Erythroblast (primary cell): Measurements from ENCODE around the gene OPRM1.

Experiments used
- DNase-seq, 2 experiments: peaks; one replicate each; lab custom pipeline; 2025; lab: John Stamatoyannopoulos, UW
- GATA1 ChIP-seq: IDR thresholded peaks from 2 replicates; pipeline ENCODE4 v1.6.1; 2011; ENCODE audit warnings: low read depth, mild to moderate bottlenecking, control low read depth, low read length, moderate library complexity
- POLR2A ChIP-seq: IDR thresholded peaks from 2 replicates; pipeline ENCODE4 v1.6.1; 2011; ENCODE audit warnings: mild to moderate bottlenecking, low read length

The OPRM1 gene

DNA sequence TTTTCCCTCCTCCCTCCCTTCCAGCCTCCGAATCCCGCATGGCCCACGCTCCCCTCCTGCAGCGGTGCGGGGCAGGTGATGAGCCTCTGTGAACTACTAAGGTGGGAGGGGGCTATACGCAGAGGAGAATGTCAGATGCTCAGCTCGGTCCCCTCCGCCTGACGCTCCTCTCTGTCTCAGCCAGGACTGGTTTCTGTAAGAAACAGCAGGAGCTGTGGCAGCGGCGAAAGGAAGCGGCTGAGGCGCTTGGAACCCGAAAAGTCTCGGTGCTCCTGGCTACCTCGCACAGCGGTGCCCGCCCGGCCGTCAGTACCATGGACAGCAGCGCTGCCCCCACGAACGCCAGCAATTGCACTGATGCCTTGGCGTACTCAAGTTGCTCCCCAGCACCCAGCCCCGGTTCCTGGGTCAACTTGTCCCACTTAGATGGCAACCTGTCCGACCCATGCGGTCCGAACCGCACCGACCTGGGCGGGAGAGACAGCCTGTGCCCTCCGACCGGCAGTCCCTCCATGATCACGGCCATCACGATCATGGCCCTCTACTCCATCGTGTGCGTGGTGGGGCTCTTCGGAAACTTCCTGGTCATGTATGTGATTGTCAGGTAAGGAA lies at the start of gene OPRM1:
TSS of gene OPRM1 (plus strand) at position 10 of the 612 bp plus-strand sequence. CDS start at position 315, 305 bp downstream.
- TF ChIP-seq POLR2A: no peak
- DNase-seq: peak; percentile 31 to 36

DNA sequence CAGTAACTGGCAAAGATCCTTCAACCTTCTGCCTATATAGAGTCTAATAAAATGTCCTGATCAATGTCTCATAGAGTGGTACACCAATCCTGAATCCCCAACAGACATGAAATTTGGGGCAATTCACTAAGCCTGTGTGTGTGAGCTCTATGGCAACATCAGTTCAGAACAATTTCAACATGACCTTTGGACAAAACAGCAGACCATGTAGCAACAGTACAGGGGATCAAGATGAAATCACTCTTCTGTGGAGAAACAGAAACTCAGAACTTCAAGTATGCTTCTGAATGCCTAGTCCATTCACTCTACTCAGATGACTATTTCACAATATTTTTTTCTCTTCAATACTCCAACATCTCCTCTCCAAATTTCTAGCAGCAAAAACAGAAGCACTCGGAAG lies 49.1 kb upstream of the OPRM1 start:
- TF ChIP-seq GATA1: no peak
- no peak for TF ChIP-seq POLR2A
- DNase-seq: no peak

GRCh38 chr6:153994004-153994403 lies 45.0 kb upstream of the OPRM1 start:
- DNase-seq: no peak
- TF ChIP-seq POLR2A (no peak), GATA1 (no peak)

DNA sequence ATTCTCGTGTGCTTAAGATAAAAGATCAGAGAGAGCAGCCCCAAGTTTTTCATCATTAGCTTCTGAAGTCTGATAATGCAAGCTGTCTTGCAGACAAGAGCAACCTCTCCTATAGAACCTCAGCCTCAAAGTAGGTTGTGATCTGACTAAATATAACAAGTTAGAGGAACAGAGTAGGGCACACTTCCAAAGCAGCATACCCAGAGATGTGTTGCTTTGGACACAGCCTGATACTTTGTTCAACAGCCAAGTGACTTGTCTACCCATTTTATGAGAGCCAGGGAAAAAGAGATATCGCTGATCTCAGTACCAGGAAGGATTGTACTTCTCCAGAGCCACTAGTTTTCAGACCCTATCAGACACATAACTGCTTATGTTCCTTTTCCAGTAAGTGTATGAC lies 44.2 kb upstream of the OPRM1 start:
- TF ChIP-seq GATA1 (no peak), POLR2A (no peak)
- no peak for DNase-seq

DNA sequence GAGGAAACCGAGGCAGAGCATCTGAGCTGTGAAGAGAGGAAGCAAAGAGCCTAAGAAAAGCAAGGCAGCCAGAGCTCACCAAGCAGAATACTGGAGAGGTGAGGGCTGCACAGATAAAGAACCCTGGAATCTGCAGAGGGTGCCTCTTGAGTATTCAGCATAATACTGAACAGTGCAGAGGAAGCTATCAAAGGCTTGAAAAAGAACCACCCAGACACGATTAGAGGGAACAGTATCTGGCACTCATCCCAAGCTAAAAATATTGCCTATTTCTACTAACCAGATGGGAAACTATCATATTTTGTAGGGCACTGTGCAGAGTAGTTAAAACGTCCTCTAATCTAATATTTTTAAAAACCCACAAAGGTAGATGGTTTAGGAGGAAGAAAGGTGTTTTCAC lies 41.8 kb upstream of the OPRM1 start:
- TF ChIP-seq GATA1 (no peak), POLR2A (no peak)
- DNase-seq: no peak

DNA sequence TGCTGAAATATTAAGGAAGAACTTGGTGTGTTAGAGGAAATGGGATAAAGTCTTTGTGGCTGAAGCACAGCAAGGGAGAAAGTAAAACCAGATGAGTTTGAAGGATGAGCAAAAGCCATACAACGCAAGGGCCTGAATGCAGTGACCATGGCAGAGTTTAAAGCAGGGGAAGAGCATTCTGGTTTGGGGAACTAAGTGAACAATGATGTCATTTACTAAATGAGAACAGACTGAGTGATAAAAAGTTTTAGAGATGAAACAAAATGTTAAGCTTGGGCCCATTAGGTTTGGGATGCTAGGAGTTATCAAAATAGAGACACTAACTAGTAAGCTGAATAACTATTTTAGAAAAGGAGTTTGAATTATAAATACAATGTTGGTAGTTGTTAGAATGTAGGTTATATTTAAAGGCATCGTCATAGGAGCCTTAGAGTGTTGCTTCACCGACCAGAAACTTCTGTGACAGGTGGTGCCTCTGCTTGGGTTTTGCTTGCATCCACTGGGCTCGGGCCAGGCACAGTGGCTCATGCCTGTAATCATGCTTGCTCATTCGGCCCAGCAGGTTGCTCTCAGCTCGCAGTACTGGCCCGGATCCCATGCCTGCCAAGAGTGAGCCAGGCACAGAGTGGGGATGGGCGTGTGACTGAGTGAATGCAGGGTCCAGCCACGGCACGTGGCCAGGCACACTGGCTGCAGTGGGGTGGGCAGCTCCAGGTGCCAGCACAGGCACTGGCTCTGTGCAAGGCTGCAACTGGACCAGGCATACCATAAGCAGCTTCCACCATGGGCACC lies 37.4 kb upstream of the OPRM1 start:
- no peak for DNase-seq
- no peak for TF ChIP-seq GATA1
- TF ChIP-seq POLR2A: no peak

- TF ChIP-seq GATA1: no peak
- no peak for TF ChIP-seq POLR2A
- no peak for DNase-seq
Measured at GRCh38 chr6:154002894-154003293, 36.1 kb upstream of the OPRM1 start.

- no peak for TF ChIP-seq GATA1
- no peak for TF ChIP-seq POLR2A
- no peak for DNase-seq
Measured at GRCh38 chr6:154010371-154010770, 28.7 kb upstream of the OPRM1 start.

- DNase-seq: no peak
- no peak for TF ChIP-seq GATA1
- no peak for TF ChIP-seq POLR2A
Measured at GRCh38 chr6:154012852-154013251, 26.2 kb upstream of the OPRM1 start.

GRCh38 chr6:154017786-154018185 lies 21.3 kb upstream of the OPRM1 start:
- TF ChIP-seq POLR2A (no peak), GATA1 (no peak)
- no peak for DNase-seq

DNA sequence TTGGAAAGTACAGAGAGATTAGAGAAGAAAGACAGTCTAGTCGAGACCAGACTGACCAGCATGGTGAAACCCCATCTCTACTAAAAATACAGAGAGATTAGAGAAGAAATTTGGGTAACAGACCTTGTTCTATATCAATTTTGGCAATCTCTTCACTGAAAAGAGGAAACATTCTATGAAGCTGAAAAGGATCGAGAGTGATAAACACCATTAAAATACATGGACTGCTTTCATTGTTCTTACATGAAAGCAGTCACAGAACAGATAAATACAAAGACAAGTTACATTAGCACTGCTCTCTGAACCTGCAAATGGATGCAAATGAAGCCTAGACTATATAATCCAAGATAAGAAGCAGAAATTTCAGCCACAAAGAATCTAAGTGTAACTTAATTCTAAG lies 8.4 kb upstream of the OPRM1 start:
- no peak for TF ChIP-seq POLR2A
- TF ChIP-seq GATA1: no peak
- DNase-seq: no peak

GRCh38 chr6:154041001-154041400 lies 2.0 kb downstream of the OPRM1 start:
- DNase-seq: no peak
- no peak for TF ChIP-seq GATA1
- no peak for TF ChIP-seq POLR2A

GRCh38 chr6:154053141-154053540 lies 14.1 kb downstream of the OPRM1 start:
- TF ChIP-seq GATA1: no peak
- no peak for TF ChIP-seq POLR2A
- DNase-seq: no peak

GRCh38 chr6:154056536-154056935 lies 17.5 kb downstream of the OPRM1 start:
- DNase-seq: no peak
- TF ChIP-seq POLR2A: no peak
- no peak for TF ChIP-seq GATA1
